H1 (cell line): ENCODE results near the gene GLP1R. TPM values are rescaled to one million over a fixed set of nuclear protein-coding genes. Genes with fewer than 3 reads are reported as not detected.

Experiments used
- CTCF ChIA-PET: fragments of 300-600 bp; sonication (Branson Sonifier 250); formaldehyde crosslinking; loops from one replicate; lab custom pipeline; 2021; ENCODE audit not compliant: partially characterized antibody; lab: Charles Lee
- POLR2A ChIA-PET: fragments of 300-600 bp; sonication (Branson Sonifier 250); formaldehyde crosslinking; loops from one replicate; lab custom pipeline; 2021; ENCODE audit warnings: inconsistent platforms; ENCODE audit not compliant: partially characterized antibody; lab: Charles Lee
- DNase-seq, 2 experiments: peaks; one replicate each; pipeline versions ENCODE4 v3.0.0 to v3.0.0-alpha.2; 2010 to 2022; ENCODE audit warnings: low spot score in 2 of 2, low read depth in 1 of 2, mixed read lengths in 1 of 2
- FAIRE-seq: peaks from 2 replicates; lab custom pipeline; 2011; peaks lifted over from hg19 to GRCh38; lab: Jason Lieb, UNC
- H2AFZ ChIP-seq: 2 replicates; pipeline ENCODE4 v1.8.1; 2012; ENCODE audit warnings: low read length, inconsistent platforms
- H2AK5ac ChIP-seq: 2 replicates; pipeline ENCODE4 v1.6.1; 2013; ENCODE audit warnings: low read depth, low read length
- H2BK120ac ChIP-seq: replicated peaks from 2 replicates; pipeline ENCODE3; 2013; ENCODE audit warnings: low read depth, low read length, inconsistent platforms
- H2BK12ac ChIP-seq: 2 replicates; pipeline ENCODE4 v1.6.1; 2013; ENCODE audit warnings: low read depth, low read length
- H2BK15ac ChIP-seq: 2 replicates; pipeline ENCODE4 v1.6.1; 2013; ENCODE audit warnings: low read length
- H2BK20ac ChIP-seq: 2 replicates; pipeline ENCODE4 v1.6.1; 2013; ENCODE audit warnings: low read length
- H2BK5ac ChIP-seq: 2 replicates; pipeline ENCODE4 v1.6.1; 2013; ENCODE audit warnings: low read depth, low read length
- H3K14ac ChIP-seq: 2 replicates; pipeline ENCODE4 v1.6.1; 2013; ENCODE audit warnings: inconsistent platforms; ENCODE audit not compliant: insufficient read length
- H3K18ac ChIP-seq: 2 replicates; pipeline ENCODE4 v1.6.1; 2013; ENCODE audit warnings: low read length; ENCODE audit errors: extremely low read depth
- H3K23ac ChIP-seq: 2 replicates; pipeline ENCODE4 v1.6.1; 2013; ENCODE audit warnings: inconsistent platforms; ENCODE audit not compliant: insufficient read length
- H3K23me2 ChIP-seq: 2 replicates; pipeline ENCODE4 v1.6.1; 2013; ENCODE audit warnings: low read depth, low read length
- H3K27ac ChIP-seq: 2 replicates; pipeline ENCODE4 v1.6.1; 2011; ENCODE audit warnings: low read depth, low read length, inconsistent platforms
- H3K27me3 ChIP-seq, 4 experiments: replicated peaks in 1 of 4; 1 replicate in 1 of 4; 2 replicates in 3 of 4; pipeline versions ENCODE4 v1.6.1 to v1.8.1; 2011 to 2013; ENCODE audit warnings: low read length in 3 of 4, mild to moderate bottlenecking in 3 of 4, inconsistent platforms in 2 of 4, mixed read lengths in 2 of 4, moderate library complexity in 1 of 4; ENCODE audit not compliant: control insufficient read depth in 3 of 4, insufficient read depth in 3 of 4; ENCODE audit errors: extremely low read depth in 1 of 4
- H3K36me3 ChIP-seq, 4 experiments: 2 replicates each; pipeline versions ENCODE4 v1.6.1 to v1.8.1; 2011 to 2013; ENCODE audit warnings: mild to moderate bottlenecking in 4 of 4, low read length in 3 of 4, moderate library complexity in 2 of 4, control low read depth in 1 of 4, inconsistent platforms in 1 of 4; ENCODE audit not compliant: insufficient read depth in 4 of 4, control insufficient read depth in 2 of 4
- H3K4ac ChIP-seq: replicated peaks from 2 replicates; pipeline ENCODE3; 2013; ENCODE audit warnings: low read length, low read depth, mixed read lengths, inconsistent platforms; ENCODE audit not compliant: insufficient read length
- H3K4me1 ChIP-seq, 4 experiments: replicated peaks in 1 of 4; 1 replicate in 1 of 4; 2 replicates in 3 of 4; pipeline versions ENCODE4 v1.6.1 to v1.8.1; 2011 to 2013; ENCODE audit warnings: low read length in 3 of 4, inconsistent platforms in 2 of 4, mixed read lengths in 1 of 4; ENCODE audit not compliant: insufficient read depth in 4 of 4, control insufficient read depth in 3 of 4
- H3K4me2 ChIP-seq, 2 experiments: 2 replicates each; pipeline versions ENCODE4 v1.6.1 to v1.8.1; 2011 to 2013; ENCODE audit warnings: low read depth in 2 of 2, low read length in 2 of 2, control low read depth in 1 of 2, inconsistent platforms in 1 of 2, mild to moderate bottlenecking in 1 of 2; ENCODE audit not compliant: insufficient read depth in 1 of 2
- H3K4me3 ChIP-seq, 4 experiments: fragments of 200-600, 300-600 bp in 1 of 4; sonication (generic), shearing (Covaris generic), sonication (Bioruptor Twin) in 1 of 4; 2 replicates each; pipeline versions ENCODE4 v1.5.1 to v1.8.1; 2011 to 2016; ENCODE audit warnings: low read length in 4 of 4, low read depth in 3 of 4, control low read depth in 2 of 4, inconsistent platforms in 2 of 4, mild to moderate bottlenecking in 2 of 4, mixed read lengths in 1 of 4, moderate library complexity in 1 of 4; ENCODE audit not compliant: insufficient read depth in 2 of 4; ENCODE audit errors: extremely low read depth in 1 of 4
- H3K56ac ChIP-seq: replicated peaks from 2 replicates; pipeline ENCODE3; 2013; ENCODE audit warnings: low read depth, mild to moderate bottlenecking, mixed read lengths, low read length, inconsistent platforms; ENCODE audit not compliant: insufficient read length
- H3K79me1 ChIP-seq: 2 replicates; pipeline ENCODE4 v1.6.1; 2013; ENCODE audit warnings: low read depth, low read length, control low read depth
- H3K79me2 ChIP-seq, 2 experiments: 2 replicates each; pipeline versions ENCODE4 v1.6.1 to v1.8.1; 2012 to 2013; ENCODE audit warnings: low read length in 2 of 2, mild to moderate bottlenecking in 2 of 2, inconsistent platforms in 1 of 2; ENCODE audit not compliant: insufficient read depth in 2 of 2, control insufficient read depth in 1 of 2
- H3K9ac ChIP-seq, 4 experiments: replicated peaks in 1 of 4; 1 replicate in 1 of 4; 2 replicates in 3 of 4; pipeline versions ENCODE4 v1.6.1 to v1.8.1; 2011 to 2013; ENCODE audit warnings: low read depth in 3 of 4, low read length in 3 of 4, control low read depth in 2 of 4, mild to moderate bottlenecking in 2 of 4, moderate library complexity in 2 of 4, inconsistent platforms in 1 of 4; ENCODE audit errors: extremely low read depth in 1 of 4
- H3K9me3 ChIP-seq, 2 experiments: 2 replicates each; pipeline versions ENCODE4 v1.6.1 to v1.8.1; 2012 to 2013; ENCODE audit warnings: mild to moderate bottlenecking in 2 of 2, moderate library complexity in 2 of 2, control low read depth in 1 of 2, inconsistent platforms in 1 of 2, low read depth in 1 of 2, low read length in 1 of 2, mixed read lengths in 1 of 2; ENCODE audit not compliant: insufficient read depth in 2 of 2
- H4K20me1 ChIP-seq, 2 experiments: replicated peaks in 1 of 2; 2 replicates each; pipeline versions ENCODE3 to v1.8.1; 2011 to 2013; ENCODE audit warnings: inconsistent platforms in 2 of 2, low read length in 2 of 2, mild to moderate bottlenecking in 1 of 2; ENCODE audit not compliant: insufficient read depth in 2 of 2, control insufficient read depth in 1 of 2
- H4K5ac ChIP-seq: 2 replicates; pipeline ENCODE4 v1.6.1; 2013; ENCODE audit warnings: low read length, low read depth, mixed read lengths, inconsistent platforms; ENCODE audit not compliant: insufficient read length
- H4K8ac ChIP-seq: 2 replicates; pipeline ENCODE4 v1.8.0; 2013; ENCODE audit warnings: mild to moderate bottlenecking, moderate library complexity, low read length, inconsistent platforms; ENCODE audit not compliant: insufficient read depth; ENCODE audit errors: extremely low read depth
- H4K91ac ChIP-seq: replicated peaks from 2 replicates; pipeline ENCODE3; 2013; ENCODE audit warnings: low read length, mixed read lengths, inconsistent platforms; ENCODE audit not compliant: insufficient read length
- ASH2L ChIP-seq: fragments of 200-600, 300-600 bp; sonication (generic); IDR thresholded peaks from one replicate; pipeline ENCODE4 v1.7.1; 2017; ENCODE audit warnings: low read length
- EP300 ChIP-seq, 2 experiments: IDR thresholded peaks; 1 replicate in 1 of 2; 2 replicates in 1 of 2; pipeline ENCODE4 v1.6.1; 2011 to 2012; ENCODE audit warnings: low read depth in 2 of 2, low read length in 2 of 2, mild to moderate bottlenecking in 2 of 2, borderline replicate concordance in 1 of 2, inconsistent platforms in 1 of 2, moderate library complexity in 1 of 2
- HDAC6 ChIP-seq: IDR thresholded peaks from one replicate; pipeline ENCODE4 v1.7.1; 2012; ENCODE audit warnings: low read depth, mild to moderate bottlenecking, inconsistent platforms, low read length, moderate library complexity
- WGBS, 2 experiments: shearing (Covaris generic) in 1 of 2; methylation state at CpG; one replicate each; pipeline versions ENCODE4 v1.1.6 to v1.1.7; 2013 to 2015; ENCODE audit warnings: low lambda C conversion rate in 2 of 2, mixed read lengths in 2 of 2, inconsistent platforms in 1 of 2, low coverage in 1 of 2, missing lambda C conversion rate in 1 of 2; ENCODE audit not compliant: insufficient replicate concordance in 2 of 2, insufficient coverage in 1 of 2, insufficient read length in 1 of 2; ENCODE audit errors: extremely low coverage in 1 of 2, missing lambda C conversion rate in 1 of 2; 5-methylcytosine and 5-hydroxymethylcytosine counted together
- polyA plus RNA-seq, 7 experiments: library from polyadenylated mRNA; depleted of rRNA in 3 of 7; stranded (reverse) in 5 of 7; unstranded in 2 of 7; fragments of >200 nt in 5 of 7; fragments of 200-250 nt in 2 of 7; gene quantifications; 1 replicate in 5 of 7; 2 replicates in 1 of 7; 4 replicates in 1 of 7; pipeline versions ENCODE4 v1.2.1 to v1.2.3, GENCODE V29; 2011 to 2013; ENCODE audit warnings: missing spikeins in 2 of 7, mixed read lengths in 2 of 7
- total RNA-seq: library from RNA; stranded (reverse); fragmentation: NEBNext Ultra II Directional; extraction: Animal tissue kit (Norgen Biotek cat#: 25700); gene quantifications from 2 replicates; pipeline ENCODE4 v1.2.1, GENCODE V29; 2021

The GLP1R gene
- total and polyA plus RNA-seq, 2 of the 8 experiments (the other 6 are each of a cell fraction or from before 2014, with no cell fraction given): 2.6 to 2.7 TPM

DNA sequence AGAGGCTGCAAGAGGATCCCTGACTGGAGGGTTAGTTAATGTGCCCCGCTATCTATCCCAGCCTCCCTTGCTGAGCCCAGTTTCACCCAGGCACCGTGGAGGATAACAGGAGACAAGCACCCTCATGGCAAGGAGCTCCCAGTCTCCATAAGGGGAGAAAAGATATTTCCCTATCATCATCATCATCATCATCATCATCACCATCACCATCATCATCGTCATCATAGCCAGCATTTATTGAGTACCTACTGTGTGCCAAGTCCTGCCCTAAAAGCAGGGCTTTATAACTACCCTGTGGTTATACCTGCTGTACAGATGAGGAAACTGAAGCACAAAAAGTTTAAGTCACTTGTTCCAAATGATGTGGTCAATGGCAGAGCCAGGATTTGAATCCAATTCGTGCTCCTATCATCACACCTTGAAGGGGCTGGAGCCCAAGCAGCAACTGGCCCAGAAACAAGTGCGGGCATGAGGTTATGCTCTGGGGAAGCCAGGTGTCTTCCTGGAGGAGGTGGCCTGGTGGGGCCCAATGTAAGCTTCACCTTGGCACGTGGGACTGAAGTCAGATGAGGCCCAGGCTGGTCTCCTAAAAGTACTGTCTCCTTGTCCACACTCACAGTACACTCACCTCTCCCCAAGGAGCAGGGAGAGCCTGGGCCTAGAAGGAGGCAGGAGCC is 10.0 kb downstream of the GLP1R start:
- Histone ChIP-seq H2BK12ac (no peak overlapping the region), H2AK5ac (no peak overlapping the region), H2BK20ac (no peak overlapping the region), H3K14ac (no peak overlapping the region), H3K23ac (no peak overlapping the region), H3K9ac (no peak overlapping the region), H3K27me3 (no peaks in the 10 kb centered on the region), H3K79me1 (no peaks in the 10 kb centered on the region), H3K4me1 (peaks cover 0 to 13% (median under 1%) of the 10 kb centered on the region in 4 experiments; a peak in 4 of 7 replicates), H3K27ac (no peak overlapping the region), H2AFZ (no peak overlapping the region), H3K36me3 (peaks cover 0 to 3% (median 2%) of the 10 kb centered on the region in 4 experiments; a peak in 2 of 8 replicates), H3K9me3 (no peaks in the 10 kb centered on the region), H3K4me3 (no peak overlapping the region), H3K23me2 (no peaks in the 10 kb centered on the region; the same call in 1 of the 2 replicates), H4K8ac (0 out of 2 replicates have a peak overlapping the region, but pooled peaks have one; percentile 3), H4K5ac (no peak overlapping the region), H3K79me2 (no peaks in the 10 kb centered on the region), H4K20me1 (peaks cover 0 to 2% of the 10 kb centered on the region in 2 experiments), H2BK5ac (no peak overlapping the region), H4K91ac (no peak overlapping the region), H3K4me2 (no peak overlapping the region), H3K4ac (no peak overlapping the region), H2BK15ac (no peak overlapping the region), H3K56ac (no peak overlapping the region), H3K18ac (no peak overlapping the region), H2BK120ac (no peak overlapping the region)
- FAIRE-seq (no peak), DNase-seq (no peak)
- no peak for TF ChIP-seq HDAC6
- TF ChIP-seq ASH2L: no peak
- TF ChIP-seq EP300 (IDR thresholded peaks at IDR 0.05; ENCODE audit: borderline replicate concordance in 1 of 2, low read depth in 2 of 2, low read length in 2 of 2): no peak
- CTCF ChIA-PET: interaction anchor here (0.6 to 5.1 kb wide), 6 partner anchors 29 to 46 kb away, joined by 3 to 28 read pairs (median 3); no protein-coding TSS in a partner anchor
- WGBS, 2 experiments: 78% methylated on average over 6 of the region's 6 CpGs; no CpG with 5 or more reads in 1 of the 2 experiments
- POLR2A ChIA-PET: interaction anchor here (0.6 to 1.5 kb wide), 2 partner anchors 18 to 119 kb away, joined by 3 to 4 read pairs; no protein-coding TSS in a partner anchor
